SK-N-SH (cell line): ENCODE measurements around the gene TTN.

ENCODE experiments used
- EP300 ChIP-seq, 2 experiments: IDR thresholded peaks; 2 replicates each; pipeline versions ENCODE4 v1.4.0 to v1.6.1; 2012; ENCODE audit warnings: borderline replicate concordance in 1 of 2, low read depth in 1 of 2, low read length in 1 of 2
- JUND ChIP-seq: IDR thresholded peaks from 2 replicates; pipeline ENCODE4 v1.4.0; 2012
- NFIC ChIP-seq: IDR thresholded peaks from 2 replicates; pipeline ENCODE4 v1.4.0; 2012; ENCODE audit warnings: borderline replicate concordance
- POLR2AphosphoS5 ChIP-seq: IDR thresholded peaks from 2 replicates; pipeline ENCODE4 v1.6.1; 2012; ENCODE audit warnings: low read depth, low read length
- RCOR1 ChIP-seq: fragments of 150-350 bp; IDR thresholded peaks from 2 replicates; pipeline ENCODE4 v1.6.1; 2017; ENCODE audit warnings: antibody characterized with exemption, low read length
- SMC3 ChIP-seq: IDR thresholded peaks from 2 replicates; pipeline ENCODE4 v1.6.1; 2012; ENCODE audit warnings: low read depth, low read length, improper control_type of control experiment
- TAF1 ChIP-seq: IDR thresholded peaks from 2 replicates; pipeline ENCODE4 v1.6.1; 2012; ENCODE audit warnings: low read depth, mild to moderate bottlenecking, low read length, moderate library complexity, borderline replicate concordance
- TF ChIP-seq, protein P1 (sequence below): IDR thresholded peaks from 2 replicates; pipeline ENCODE4; 2012
- TF ChIP-seq, protein P2 (sequence below): fragments of 200-600 bp; sonication (generic); IDR thresholded peaks from 2 replicates; pipeline ENCODE4 v1.6.1; 2017; ENCODE audit warnings: antibody characterized with exemption, mild to moderate bottlenecking, moderate library complexity
- TF ChIP-seq, protein P3 (sequence below): fragments of 150-350 bp; IDR thresholded peaks from 2 replicates; pipeline ENCODE4 v1.6.1; 2017; ENCODE audit warnings: antibody characterized with exemption, low read length, low read depth, borderline replicate concordance

DNA sequence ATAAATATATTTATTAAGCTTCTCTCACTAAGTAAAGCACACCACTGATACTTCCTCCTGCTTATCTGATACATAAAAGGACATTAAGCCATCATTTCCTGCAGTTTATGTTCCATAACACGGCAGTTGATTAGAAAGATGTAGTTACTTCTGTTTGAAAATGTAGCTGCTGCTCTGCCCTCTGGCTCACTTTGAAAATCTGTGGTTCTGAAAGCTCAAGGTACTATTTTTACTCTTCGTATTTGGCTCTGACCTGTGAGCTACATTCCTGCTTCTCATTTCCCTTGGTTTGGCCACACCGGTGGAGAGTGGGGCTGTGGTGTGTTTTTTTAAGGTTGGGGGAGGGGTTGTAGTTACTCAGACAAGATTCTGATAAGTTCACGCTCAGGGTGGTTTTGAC, 12.8 kb upstream of the TTN start:
- no peak for TF ChIP-seq NFIC
- no peak for TF ChIP-seq SMC3
- TF ChIP-seq, protein P1, sequence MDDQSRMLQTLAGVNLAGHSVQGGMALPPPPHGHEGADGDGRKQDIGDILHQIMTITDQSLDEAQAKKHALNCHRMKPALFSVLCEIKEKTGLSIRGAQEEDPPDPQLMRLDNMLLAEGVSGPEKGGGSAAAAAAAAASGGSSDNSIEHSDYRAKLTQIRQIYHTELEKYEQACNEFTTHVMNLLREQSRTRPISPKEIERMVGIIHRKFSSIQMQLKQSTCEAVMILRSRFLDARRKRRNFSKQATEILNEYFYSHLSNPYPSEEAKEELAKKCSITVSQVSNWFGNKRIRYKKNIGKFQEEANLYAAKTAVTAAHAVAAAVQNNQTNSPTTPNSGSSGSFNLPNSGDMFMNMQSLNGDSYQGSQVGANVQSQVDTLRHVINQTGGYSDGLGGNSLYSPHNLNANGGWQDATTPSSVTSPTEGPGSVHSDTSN: no peak
- TF ChIP-seq, protein P2, sequence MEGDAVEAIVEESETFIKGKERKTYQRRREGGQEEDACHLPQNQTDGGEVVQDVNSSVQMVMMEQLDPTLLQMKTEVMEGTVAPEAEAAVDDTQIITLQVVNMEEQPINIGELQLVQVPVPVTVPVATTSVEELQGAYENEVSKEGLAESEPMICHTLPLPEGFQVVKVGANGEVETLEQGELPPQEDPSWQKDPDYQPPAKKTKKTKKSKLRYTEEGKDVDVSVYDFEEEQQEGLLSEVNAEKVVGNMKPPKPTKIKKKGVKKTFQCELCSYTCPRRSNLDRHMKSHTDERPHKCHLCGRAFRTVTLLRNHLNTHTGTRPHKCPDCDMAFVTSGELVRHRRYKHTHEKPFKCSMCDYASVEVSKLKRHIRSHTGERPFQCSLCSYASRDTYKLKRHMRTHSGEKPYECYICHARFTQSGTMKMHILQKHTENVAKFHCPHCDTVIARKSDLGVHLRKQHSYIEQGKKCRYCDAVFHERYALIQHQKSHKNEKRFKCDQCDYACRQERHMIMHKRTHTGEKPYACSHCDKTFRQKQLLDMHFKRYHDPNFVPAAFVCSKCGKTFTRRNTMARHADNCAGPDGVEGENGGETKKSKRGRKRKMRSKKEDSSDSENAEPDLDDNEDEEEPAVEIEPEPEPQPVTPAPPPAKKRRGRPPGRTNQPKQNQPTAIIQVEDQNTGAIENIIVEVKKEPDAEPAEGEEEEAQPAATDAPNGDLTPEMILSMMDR: no peak
- no peak for TF ChIP-seq RCOR1
- no peak for TF ChIP-seq POLR2AphosphoS5
- TF ChIP-seq TAF1: no peak
- TF ChIP-seq EP300 (IDR thresholded peaks at IDR 0.05; ENCODE audit: borderline replicate concordance in 1 of 2, low read depth in 1 of 2, low read length in 1 of 2): no peak
- no peak for TF ChIP-seq JUND
- TF ChIP-seq, protein P3, sequence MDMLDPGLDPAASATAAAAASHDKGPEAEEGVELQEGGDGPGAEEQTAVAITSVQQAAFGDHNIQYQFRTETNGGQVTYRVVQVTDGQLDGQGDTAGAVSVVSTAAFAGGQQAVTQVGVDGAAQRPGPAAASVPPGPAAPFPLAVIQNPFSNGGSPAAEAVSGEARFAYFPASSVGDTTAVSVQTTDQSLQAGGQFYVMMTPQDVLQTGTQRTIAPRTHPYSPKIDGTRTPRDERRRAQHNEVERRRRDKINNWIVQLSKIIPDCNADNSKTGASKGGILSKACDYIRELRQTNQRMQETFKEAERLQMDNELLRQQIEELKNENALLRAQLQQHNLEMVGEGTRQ: no peak
